ENCODE data around the gene FILIP1L.

Gene FILIP1L

DNA sequence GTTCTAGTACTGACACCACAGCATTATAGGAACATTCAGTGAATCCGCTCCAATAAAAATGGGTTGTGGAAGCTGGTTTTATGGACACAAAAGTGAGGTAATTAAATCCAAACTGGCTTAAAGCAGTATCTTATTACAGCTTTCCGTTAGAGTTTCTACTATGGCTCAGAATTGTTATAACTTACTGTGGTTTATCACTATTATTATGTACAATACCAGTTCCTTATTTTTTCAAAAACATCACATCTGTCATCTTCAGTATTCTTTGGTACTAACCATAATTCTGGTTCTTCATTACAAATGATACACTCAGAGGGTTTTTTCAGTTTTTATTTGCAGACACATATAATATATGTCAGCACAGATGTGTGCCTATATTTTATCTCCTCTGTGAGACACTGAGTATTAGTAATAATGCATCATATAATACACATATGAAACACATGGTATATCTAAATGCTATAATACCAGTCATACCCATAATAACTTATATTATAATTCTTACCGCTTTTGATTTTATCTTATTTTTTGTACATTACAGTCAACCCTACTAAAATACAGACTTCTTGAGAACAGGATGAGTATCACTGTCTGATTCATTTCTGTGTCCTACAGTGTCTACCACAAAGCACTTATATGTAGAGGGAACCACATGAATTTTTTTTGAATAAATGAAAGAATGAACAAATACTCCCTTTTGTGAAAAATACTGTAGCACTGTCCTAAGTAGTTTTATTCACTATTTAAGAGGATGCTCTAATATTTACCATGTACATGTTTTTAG lies 257.7 kb downstream of the FILIP1L start:
- in situ Hi-C loops (cut with MboI; ENCODE audit: low sequenced_read_pairs, unreplicated experiment): no loop called here
- TF ChIP-seq, protein P1, sequence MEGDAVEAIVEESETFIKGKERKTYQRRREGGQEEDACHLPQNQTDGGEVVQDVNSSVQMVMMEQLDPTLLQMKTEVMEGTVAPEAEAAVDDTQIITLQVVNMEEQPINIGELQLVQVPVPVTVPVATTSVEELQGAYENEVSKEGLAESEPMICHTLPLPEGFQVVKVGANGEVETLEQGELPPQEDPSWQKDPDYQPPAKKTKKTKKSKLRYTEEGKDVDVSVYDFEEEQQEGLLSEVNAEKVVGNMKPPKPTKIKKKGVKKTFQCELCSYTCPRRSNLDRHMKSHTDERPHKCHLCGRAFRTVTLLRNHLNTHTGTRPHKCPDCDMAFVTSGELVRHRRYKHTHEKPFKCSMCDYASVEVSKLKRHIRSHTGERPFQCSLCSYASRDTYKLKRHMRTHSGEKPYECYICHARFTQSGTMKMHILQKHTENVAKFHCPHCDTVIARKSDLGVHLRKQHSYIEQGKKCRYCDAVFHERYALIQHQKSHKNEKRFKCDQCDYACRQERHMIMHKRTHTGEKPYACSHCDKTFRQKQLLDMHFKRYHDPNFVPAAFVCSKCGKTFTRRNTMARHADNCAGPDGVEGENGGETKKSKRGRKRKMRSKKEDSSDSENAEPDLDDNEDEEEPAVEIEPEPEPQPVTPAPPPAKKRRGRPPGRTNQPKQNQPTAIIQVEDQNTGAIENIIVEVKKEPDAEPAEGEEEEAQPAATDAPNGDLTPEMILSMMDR (IDR thresholded peaks at IDR 0.05; ENCODE audit: borderline replicate concordance, control extremely low read depth, extremely low read depth, insufficient read depth, missing control alignments): no peak
- no peak for DNase-seq (ENCODE audit: low spot score)

DNA sequence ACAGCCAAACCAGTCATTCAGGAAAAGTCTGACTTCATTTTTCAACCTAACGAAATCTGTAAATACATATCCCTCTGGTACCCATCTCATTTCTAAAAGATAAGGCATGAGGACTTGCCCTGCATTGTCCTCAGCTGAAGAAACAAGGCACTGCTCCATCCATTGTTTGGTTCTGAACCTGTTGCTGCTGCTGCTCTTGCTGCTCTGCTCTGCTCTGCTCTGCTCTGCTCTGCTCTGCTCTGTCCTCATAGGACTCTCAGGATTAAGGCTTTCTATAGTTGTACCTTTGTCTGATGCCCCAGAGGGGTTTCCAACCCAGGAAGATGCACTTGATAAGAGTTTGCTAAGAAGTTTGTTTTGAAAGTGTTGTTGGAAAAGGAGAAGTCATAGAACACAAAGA lies 258.4 kb downstream of the FILIP1L start:
- DNase-seq (ENCODE audit: low spot score): no peak
- TF ChIP-seq, protein P1 (IDR thresholded peaks at IDR 0.05; ENCODE audit: borderline replicate concordance, control extremely low read depth, extremely low read depth, insufficient read depth, missing control alignments): no peak
- in situ Hi-C loops (cut with MboI; ENCODE audit: low sequenced_read_pairs, unreplicated experiment): no loop called here

DNA sequence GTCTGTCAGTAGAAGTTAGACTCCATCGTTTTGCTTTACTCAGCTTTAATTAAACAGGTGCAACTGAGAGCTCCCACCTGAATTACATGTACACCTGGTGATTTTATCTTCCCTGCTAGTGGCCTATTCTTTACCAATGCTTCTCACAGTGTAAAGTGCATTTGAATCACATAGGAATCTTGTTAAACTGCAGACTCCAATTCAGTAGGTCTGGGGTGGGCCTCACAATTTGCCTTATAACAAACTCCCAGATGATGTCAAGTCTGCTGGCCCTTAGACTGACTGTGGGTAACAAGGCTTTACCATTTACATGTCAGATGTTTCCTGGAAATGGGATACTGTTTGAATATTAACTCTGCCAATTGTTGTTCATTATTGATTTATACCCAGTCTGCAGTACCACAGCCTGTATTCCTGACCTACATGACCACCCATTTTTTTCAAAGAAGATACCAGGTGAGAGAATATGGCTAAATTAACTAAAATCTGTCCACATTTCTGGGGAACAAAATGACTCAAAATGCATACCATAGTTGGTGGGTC lies 259.5 kb downstream of the FILIP1L start:
- TF ChIP-seq, protein P1 (IDR thresholded peaks at IDR 0.05; ENCODE audit: borderline replicate concordance, control extremely low read depth, extremely low read depth, insufficient read depth, missing control alignments): no peak
- DNase-seq (ENCODE audit: low spot score): no peak
- in situ Hi-C loops (cut with MboI; ENCODE audit: low sequenced_read_pairs, unreplicated experiment): no loop called here

DNA sequence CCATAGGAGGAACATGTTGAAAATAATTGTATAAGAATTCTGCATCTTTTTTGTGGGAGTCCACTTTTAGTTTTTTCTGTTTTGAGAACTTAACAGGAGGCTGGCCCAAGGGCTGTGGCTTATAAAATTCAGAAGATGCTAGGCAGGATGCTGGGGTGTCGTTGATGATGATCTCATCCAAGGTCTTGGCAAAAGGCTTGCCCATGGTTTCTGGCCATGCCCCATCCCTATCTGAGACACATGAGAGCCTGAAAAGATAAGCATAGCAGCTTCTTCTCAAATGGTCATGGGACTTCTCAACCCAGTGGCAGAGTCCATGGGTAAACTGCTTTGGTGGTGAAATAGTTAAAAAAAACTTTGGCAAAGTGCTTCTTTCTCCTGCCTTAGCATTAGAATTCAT lies 261.4 kb downstream of the FILIP1L start:
- in situ Hi-C loops (cut with MboI; ENCODE audit: low sequenced_read_pairs, unreplicated experiment): no loop called here
- DNase-seq (ENCODE audit: low spot score): no peak
- TF ChIP-seq, protein P1 (IDR thresholded peaks at IDR 0.05; ENCODE audit: borderline replicate concordance, control extremely low read depth, extremely low read depth, insufficient read depth, missing control alignments): no peak

DNA sequence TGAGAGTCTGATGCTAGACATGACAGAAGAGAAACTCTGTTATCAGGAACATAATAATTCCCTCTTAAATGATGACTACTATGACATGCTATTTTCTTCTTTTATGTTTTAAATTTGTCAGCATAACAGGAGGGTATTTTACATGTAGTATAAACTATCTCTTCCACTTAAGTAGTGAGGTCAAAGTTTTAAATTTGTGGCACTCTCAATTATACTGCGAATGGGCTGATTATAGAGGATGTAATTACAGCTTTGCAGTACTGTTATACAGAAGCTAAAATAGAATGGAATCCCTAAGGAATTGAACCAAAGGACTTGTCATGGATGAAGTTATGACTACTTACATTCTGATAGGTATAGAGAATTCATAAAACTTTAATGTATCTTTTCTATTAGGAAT lies 262.3 kb downstream of the FILIP1L start:
- in situ Hi-C loops (cut with MboI; ENCODE audit: low sequenced_read_pairs, unreplicated experiment): no loop called here
- TF ChIP-seq, protein P1 (IDR thresholded peaks at IDR 0.05; ENCODE audit: borderline replicate concordance, control extremely low read depth, extremely low read depth, insufficient read depth, missing control alignments): no peak
- no peak for DNase-seq (ENCODE audit: low spot score)

- TF ChIP-seq, protein P1 (IDR thresholded peaks at IDR 0.05; ENCODE audit: borderline replicate concordance, control extremely low read depth, extremely low read depth, insufficient read depth, missing control alignments): no peak
- in situ Hi-C loops (cut with MboI; ENCODE audit: low sequenced_read_pairs, unreplicated experiment): no loop called here
- DNase-seq (ENCODE audit: low spot score): no peak
Observed at GRCh38 chr3:99850608-99851007, 263.7 kb downstream of the FILIP1L start.
